ENCODE data around the gene IRF9.

Gene IRF9

GRCh38 chr14:24207104-24207551, 46.1 kb downstream of the IRF9 start:
- no peak overlapping the region for H3K27ac ChIP-seq
- TF ChIP-seq ZFX (IDR thresholded peaks at IDR 0.05; ENCODE audit: borderline replicate concordance) = no peak
- no peak for TF ChIP-seq CTCF (IDR thresholded peaks at IDR 0.05)

- TF ChIP-seq CTCF (IDR thresholded peaks at IDR 0.05) (no peak), ZFX (IDR thresholded peaks at IDR 0.05; ENCODE audit: borderline replicate concordance) (no peak)
- H3K27ac ChIP-seq = no peak overlapping the region
These were observed 46.6 kb downstream of the IRF9 start for GRCh38 chr14:24207625-24208024.

GRCh38 chr14:24211311-24211710, 50.2 kb downstream of the IRF9 start:
- TF ChIP-seq ZFX (IDR thresholded peaks at IDR 0.05; ENCODE audit: borderline replicate concordance) (no peak), CTCF (IDR thresholded peaks at IDR 0.05) (no peak)
- peak overlapping the region; percentile 96; the same call in 1 of the 2 replicates for H3K27ac ChIP-seq

- peak within 1 kb of the TSS; percentile 96 for H3K27ac ChIP-seq
- no peak for TF ChIP-seq ZFX (IDR thresholded peaks at IDR 0.05; ENCODE audit: borderline replicate concordance)
- no peak for TF ChIP-seq CTCF (IDR thresholded peaks at IDR 0.05)
These were observed 52.1 kb downstream of the IRF9 start, which contains the start of gene CHMP4A for GRCh38 chr14:24212924-24213865. CHMP4A (minus strand) TSS chr14:24213488; CDS start chr14:24213439, 49 bp downstream.

GRCh38 chr14:24213866-24214662, 53.0 kb downstream of the IRF9 start:
- TF ChIP-seq ZFX (IDR thresholded peaks at IDR 0.05; ENCODE audit: borderline replicate concordance) (no peak), CTCF (IDR thresholded peaks at IDR 0.05) (no peak)
- H3K27ac ChIP-seq = peak overlapping the region; percentile 96

GRCh38 chr14:24215495-24216344, 54.7 kb downstream of the IRF9 start, which contains the start of gene MDP1:
MDP1 (minus strand) TSS chr14:24216066; CDS start chr14:24215955, 111 bp downstream.
- peak within 1 kb of the TSS; percentile 96 for H3K27ac ChIP-seq
- TF ChIP-seq CTCF (IDR thresholded peaks at IDR 0.05) = peak; percentile 84
- no peak for TF ChIP-seq ZFX (IDR thresholded peaks at IDR 0.05; ENCODE audit: borderline replicate concordance)
